Endothelial cell of umbilical vein (primary cell): ENCODE data around the gene SASH3. TPM values are rescaled to one million over a fixed set of nuclear protein-coding genes. Genes with fewer than 3 reads are reported as not detected.

Experiments
- BruUV-seq: library from RNA; stranded (reverse); fragments of 400-500 nt; replicated peaks from 2 replicates; lab custom pipeline; 2021; lab: Mats Ljungman, UMichigan
- CTCF ChIA-PET: fragments of 300-600, 350-600 bp; sonication (Branson Sonifier 250); formaldehyde crosslinking; loops from one replicate; lab custom pipeline; 2021; ENCODE audit warnings: antibody characterized with exemption, inconsistent platforms; lab: Charles Lee
- POLR2A ChIA-PET: fragments of 300-600, 350-600 bp; sonication (Branson Sonifier 250); formaldehyde crosslinking; loops from one replicate; lab custom pipeline; 2021; ENCODE audit warnings: antibody characterized with exemption, inconsistent platforms; lab: Charles Lee
- DNase-seq: peaks from one replicate; pipeline ENCODE4 v3.0.0-alpha.2; 2011; ENCODE audit warnings: low read depth, low spot score
- FAIRE-seq: peaks from 2 replicates; lab custom pipeline; 2011; peaks lifted over from hg19 to GRCh38; lab: Jason Lieb, UNC
- H2AFZ ChIP-seq: 2 replicates; pipeline ENCODE4 v1.6.0; 2012; ENCODE audit warnings: low read depth, low read length, control low read depth, inconsistent platforms
- H3K27ac ChIP-seq: 2 replicates; pipeline ENCODE4 v1.5.1; 2011; ENCODE audit warnings: low read depth, mild to moderate bottlenecking, control low read depth, low read length, moderate library complexity; ENCODE audit not compliant: insufficient read depth
- H3K27me3 ChIP-seq, 2 experiments: 2 replicates each; pipeline versions ENCODE4 v1.6.0 to v1.6.1; 2011; ENCODE audit warnings: low read length in 2 of 2, mixed read lengths in 1 of 2; ENCODE audit not compliant: control insufficient read depth in 2 of 2, insufficient read depth in 2 of 2
- H3K36me3 ChIP-seq, 2 experiments: 2 replicates in 1 of 2; 3 replicates in 1 of 2; pipeline ENCODE4 v1.5.1; 2011; ENCODE audit warnings: low read length in 2 of 2, mild to moderate bottlenecking in 1 of 2, moderate library complexity in 1 of 2; ENCODE audit not compliant: control insufficient read depth in 2 of 2, insufficient read depth in 2 of 2; ENCODE audit errors: extremely low read depth in 1 of 2
- H3K4me1 ChIP-seq: 3 replicates; pipeline ENCODE4 v1.5.1; 2011; ENCODE audit warnings: mild to moderate bottlenecking, low read length; ENCODE audit not compliant: control insufficient read depth, insufficient read depth; ENCODE audit errors: extremely low read depth
- H3K4me2 ChIP-seq: 2 replicates; pipeline ENCODE4 v1.6.1; 2011; ENCODE audit warnings: low read length, control low read depth, mixed read lengths; ENCODE audit not compliant: insufficient read depth
- H3K4me3 ChIP-seq, 3 experiments: fragments of 200-600 bp in 1 of 3; sonication (generic), shearing (Covaris generic) in 1 of 3; replicated peaks in 1 of 3; 2 replicates each; pipeline ENCODE4 v1.5.1; 2011 to 2016; ENCODE audit warnings: control low read depth in 3 of 3, low read length in 3 of 3, mild to moderate bottlenecking in 2 of 3, inconsistent platforms in 1 of 3, low read depth in 1 of 3, moderate library complexity in 1 of 3; ENCODE audit not compliant: insufficient read depth in 1 of 3
- H3K79me2 ChIP-seq: 2 replicates; pipeline ENCODE4 v1.6.0; 2012; ENCODE audit warnings: low read length, inconsistent platforms; ENCODE audit not compliant: control insufficient read depth, insufficient read depth
- H3K9ac ChIP-seq: replicated peaks from 2 replicates; pipeline ENCODE3; 2011; ENCODE audit warnings: low read length, control low read depth; ENCODE audit not compliant: insufficient read depth; ENCODE audit errors: extremely low read depth
- H3K9me1 ChIP-seq: replicated peaks from 3 replicates; pipeline ENCODE4 v1.6.0; 2011; ENCODE audit warnings: mild to moderate bottlenecking, low read length; ENCODE audit not compliant: control insufficient read depth, insufficient read depth; ENCODE audit errors: extremely low read depth
- H3K9me3 ChIP-seq: replicated peaks from 2 replicates; pipeline ENCODE4 v1.5.1; 2012; ENCODE audit warnings: low read length, inconsistent platforms; ENCODE audit not compliant: control insufficient read depth, insufficient read depth
- H4K20me1 ChIP-seq: replicated peaks from 2 replicates; pipeline ENCODE3; 2011; ENCODE audit warnings: mild to moderate bottlenecking, low read length; ENCODE audit not compliant: control insufficient read depth, insufficient read depth; ENCODE audit errors: extremely low read depth
- CTCF ChIP-seq, 2 donors: IDR thresholded peaks; 1 replicate in 1 of 2; 2 replicates in 1 of 2; pipeline ENCODE4 v1.5.1; 2011; ENCODE audit warnings: low read length in 2 of 2, mild to moderate bottlenecking in 2 of 2, moderate library complexity in 2 of 2, control low read depth in 1 of 2, inconsistent platforms in 1 of 2, low read depth in 1 of 2; ENCODE audit not compliant: insufficient read depth in 1 of 2; ENCODE audit errors: extremely low read depth in 1 of 2
- EZH2 ChIP-seq: IDR thresholded peaks from 2 replicates; pipeline ENCODE4 v1.6.1; 2012; ENCODE audit warnings: borderline replicate concordance, low read depth, mild to moderate bottlenecking, moderate library complexity, low read length, inconsistent platforms; ENCODE audit not compliant: severe bottlenecking
- FOS ChIP-seq: IDR thresholded peaks from 2 replicates; pipeline ENCODE4 v1.6.1; 2011; ENCODE audit warnings: mild to moderate bottlenecking, low read length, moderate library complexity, borderline replicate concordance; ENCODE audit not compliant: insufficient read depth
- GATA2 ChIP-seq: IDR thresholded peaks from 2 replicates; pipeline ENCODE4 v1.7.0; 2011; ENCODE audit warnings: low read depth, mild to moderate bottlenecking, moderate library complexity, mixed read lengths, low read length; ENCODE audit not compliant: insufficient read length, insufficient read depth
- JUN ChIP-seq: IDR thresholded peaks from 2 replicates; pipeline ENCODE4 v1.6.1; 2011; ENCODE audit warnings: borderline replicate concordance, low read depth; ENCODE audit not compliant: insufficient read length, insufficient read depth
- MAX ChIP-seq: IDR thresholded peaks from 2 replicates; pipeline ENCODE4 v1.6.1; 2011; ENCODE audit not compliant: insufficient read depth, insufficient read length
- MYC ChIP-seq: IDR thresholded peaks from one replicate; pipeline ENCODE4 v1.6.1; 2011; ENCODE audit warnings: mild to moderate bottlenecking, low read depth, low read length
- POLR2A ChIP-seq: IDR thresholded peaks from 2 replicates; pipeline ENCODE4 v1.6.1; 2012; ENCODE audit warnings: low read depth, mild to moderate bottlenecking, control low read depth, low read length
- POLR2AphosphoS5 ChIP-seq: IDR thresholded peaks from 2 replicates; pipeline ENCODE4 v1.6.1; 2012; ENCODE audit warnings: low read depth, mild to moderate bottlenecking, control low read depth, low read length, moderate library complexity; ENCODE audit not compliant: insufficient read depth
- dilution Hi-C: fragments of 300-500 bp; cut with MboI; formaldehyde crosslinking; loops from one replicate; pipeline ENCODE4 v1.15.0; 2019; ENCODE audit warnings: low sequenced_read_pairs; ENCODE audit not compliant: extremely low pct_ligation_motif_present
- intact Hi-C: fragments of 100-400 bp; cut with micrococcal nuclease; formaldehyde crosslinking; loops from one replicate; pipeline ENCODE4 v1.10.0; 2022
- polyA plus RNA-seq, 4 experiments: library from polyadenylated mRNA; depleted of rRNA in 3 of 4; stranded (reverse) in 3 of 4; unstranded in 1 of 4; fragments of >200 nt; gene quantifications; 2 replicates each; pipeline versions ENCODE4 v1.2.1 to v1.2.3, GENCODE V29; 2011 to 2012; ENCODE audit warnings: missing spikeins in 1 of 4
- total RNA-seq: library from RNA; stranded (reverse); gene quantifications from 2 replicates; pipeline ENCODE4 v1.2.3, GENCODE V29; 2021

SASH3 gene
- total and polyA plus RNA-seq, 2 donors (not counting 3 experiments of a cell fraction or from before 2014, with no cell fraction given) = not detected

- Histone ChIP-seq H4K20me1 (no peaks in the 10 kb centered on the region), H3K27me3 (no peaks in the 10 kb centered on the region), H3K36me3 (peaks cover 4% of the 10 kb centered on the region in 2 experiments), H3K4me1 (no peaks in the 10 kb centered on the region), H2AFZ (no peak overlapping the region), H3K27ac (no peak overlapping the region), H3K9me1 (no peaks in the 10 kb centered on the region), H3K79me2 (no peaks in the 10 kb centered on the region), H3K4me3 (no peak overlapping the region), H3K4me2 (no peak overlapping the region), H3K9ac (no peak overlapping the region), H3K9me3 (no peaks in the 10 kb centered on the region)
- no TSS peak for BruUV-seq
- ChIA-PET POLR2A (no interaction called here), CTCF (interaction anchor here (1.3 to 1.7 kb wide), 2 partner anchors 9 to 92 kb away, joined by 4 to 7 read pairs; partner anchors contain the start of gene UTP14A)
- intact Hi-C loops = no loop called here
- DNase-seq (no peak), FAIRE-seq (no peak)
- TF ChIP-seq CTCF (IDR thresholded peaks at IDR 0.05; ENCODE audit: extremely low read depth in 1 of 2, insufficient read depth in 1 of 2, low read depth in 1 of 2, low read length in 2 of 2) = no peak
- TF ChIP-seq POLR2A = no peak
- TF ChIP-seq POLR2AphosphoS5 = no peak
- no peak for TF ChIP-seq FOS
- TF ChIP-seq MYC = no peak
- TF ChIP-seq GATA2 = no peak
- no peak for TF ChIP-seq EZH2
- no peak for TF ChIP-seq JUN
- TF ChIP-seq MAX = no peak
- dilution Hi-C loops = no loop called here
Observed at GRCh38 chrX:129813662-129814368, 34.1 kb downstream of the SASH3 start.
